ENCODE measurements around the gene CYB5R3.

DNA sequence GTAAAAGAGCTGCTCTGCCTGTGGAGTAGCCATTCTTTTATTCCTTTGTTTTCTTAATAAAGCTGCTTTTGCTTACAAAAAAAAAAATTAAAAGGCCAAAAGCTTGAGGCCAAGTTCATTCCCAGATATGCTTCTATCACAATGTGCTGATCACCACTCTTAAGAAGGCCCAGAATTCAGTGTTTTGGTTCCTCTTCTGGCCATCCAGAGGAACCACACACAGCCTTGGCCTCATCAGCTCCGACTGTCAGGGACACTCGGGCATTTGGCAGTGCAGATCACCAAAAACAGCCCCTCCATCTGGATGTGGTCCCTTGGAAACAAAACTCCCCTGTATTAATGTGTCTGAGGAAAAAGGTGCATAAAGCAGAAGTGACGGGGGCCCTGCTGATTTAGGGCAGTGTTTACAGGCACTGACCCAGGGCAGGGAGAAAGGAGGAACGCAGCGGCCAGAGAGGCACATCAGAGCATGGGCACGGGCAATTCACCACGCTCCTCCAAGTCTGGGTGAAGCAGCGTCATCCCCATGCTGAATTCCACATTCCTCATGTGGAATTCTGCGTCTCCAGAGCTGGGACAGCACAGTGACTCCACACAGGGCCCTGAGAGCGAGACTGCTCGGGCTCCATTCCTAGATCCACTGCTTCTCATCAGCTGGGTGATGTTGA is 52.2 kb downstream of the CYB5R3 start:
- TF ChIP-seq CTCF (IDR thresholded peaks at IDR 0.05) (no peak), POLR2A (IDR thresholded peaks at IDR 0.05) (no peak)
